IMR-90 (cell line): Measurements from ENCODE around the gene ERGIC1. TPM values are rescaled to one million over a fixed set of nuclear protein-coding genes. Genes with fewer than 3 reads are reported as not detected.

Source experiments
- ATAC-seq: fragments of 200-7000 bp; cut with Tn5 transposase; 2 replicates; pipeline ENCODE4 v1.9.1; 2020; ENCODE audit warnings: low read depth, mild to moderate bottlenecking, moderate library complexity
- BruUV-seq: library from RNA; stranded (reverse); fragments of 400-500 nt; replicated peaks from 2 replicates; lab custom pipeline; 2021; lab: Mats Ljungman, UMichigan
- CTCF ChIA-PET: fragments of 300-600 bp; formaldehyde crosslinking; extraction: SDS; loops from one replicate; lab custom pipeline; 2021; ENCODE audit warnings: antibody characterized with exemption; lab: Yijun Ruan, JAX
- POLR2A ChIA-PET: fragments of 300-600 bp; sonication (Branson Sonifier 250); formaldehyde crosslinking; loops from one replicate; lab custom pipeline; 2022; ENCODE audit warnings: antibody characterized with exemption; ENCODE audit not compliant: unreplicated experiment; lab: Charles Lee
- DNase-seq: peaks from one replicate; pipeline ENCODE4 v3.0.0; 2013
- H2AFZ ChIP-seq: replicated peaks from 2 replicates; pipeline ENCODE3; 2013; ENCODE audit warnings: low read length, mild to moderate bottlenecking; ENCODE audit not compliant: poor library complexity
- H2AK5ac ChIP-seq: 2 replicates; pipeline ENCODE4 v1.6.1; 2013; ENCODE audit warnings: low read depth, low read length, inconsistent platforms
- H2AK9ac ChIP-seq: replicated peaks from 2 replicates; pipeline ENCODE3; 2013; ENCODE audit warnings: mild to moderate bottlenecking, low read depth, low read length, moderate library complexity; ENCODE audit not compliant: poor library complexity
- H2BK120ac ChIP-seq: 2 replicates; pipeline ENCODE4 v1.6.1; 2013; ENCODE audit warnings: low read depth, low read length, inconsistent platforms
- H2BK15ac ChIP-seq: 3 replicates; pipeline ENCODE4 v1.6.1; 2013; ENCODE audit warnings: low read depth, low read length, inconsistent platforms
- H2BK20ac ChIP-seq: 2 replicates; pipeline ENCODE4 v1.6.1; 2013; ENCODE audit warnings: low read depth, mild to moderate bottlenecking, inconsistent platforms, low read length, moderate library complexity
- H2BK5ac ChIP-seq: 2 replicates; pipeline ENCODE4 v1.6.1; 2013; ENCODE audit warnings: mild to moderate bottlenecking, low read depth, low read length, inconsistent platforms; ENCODE audit not compliant: poor library complexity, severe bottlenecking
- H3K14ac ChIP-seq: replicated peaks from 2 replicates; pipeline ENCODE4 v1.6.1; 2013; ENCODE audit warnings: low read depth, low read length, inconsistent platforms
- H3K18ac ChIP-seq: 2 replicates; pipeline ENCODE4 v1.6.1; 2013; ENCODE audit warnings: low read depth, low read length, control low read depth
- H3K23ac ChIP-seq: 2 replicates; pipeline ENCODE4 v1.6.1; 2013; ENCODE audit warnings: low read depth, low read length, inconsistent platforms
- H3K27ac ChIP-seq: 2 replicates; pipeline ENCODE4 v1.5.1; 2013; ENCODE audit warnings: mild to moderate bottlenecking, control low read depth, low read length; ENCODE audit not compliant: insufficient read depth
- H3K27me3 ChIP-seq: 2 replicates; pipeline ENCODE4 v1.6.1; 2013; ENCODE audit warnings: low read length; ENCODE audit not compliant: control insufficient read depth, insufficient read depth
- H3K36me3 ChIP-seq: 2 replicates; pipeline ENCODE4 v1.6.1; 2013; ENCODE audit warnings: low read length, mixed read lengths; ENCODE audit not compliant: control insufficient read depth, insufficient read depth
- H3K4ac ChIP-seq: 2 replicates; pipeline ENCODE4 v1.6.1; 2013; ENCODE audit warnings: low read depth, low read length, inconsistent platforms
- H3K4me1 ChIP-seq: 2 replicates; pipeline ENCODE4 v1.6.1; 2013; ENCODE audit warnings: low read length, mixed read lengths; ENCODE audit not compliant: control insufficient read depth, insufficient read depth
- H3K4me2 ChIP-seq: 2 replicates; pipeline ENCODE4 v1.6.1; 2013; ENCODE audit warnings: low read depth, mild to moderate bottlenecking, control low read depth, low read length, moderate library complexity
- H3K4me3 ChIP-seq: 2 replicates; pipeline ENCODE4 v1.5.1; 2013; ENCODE audit warnings: low read depth, mild to moderate bottlenecking, control low read depth, low read length, moderate library complexity; ENCODE audit not compliant: insufficient read depth
- H3K56ac ChIP-seq: 2 replicates; pipeline ENCODE4 v1.6.1; 2013; ENCODE audit warnings: low read length, inconsistent platforms; ENCODE audit not compliant: insufficient read depth; ENCODE audit errors: extremely low read depth
- H3K79me1 ChIP-seq, 2 experiments: 2 replicates each; pipeline ENCODE4 v1.6.1; 2013; ENCODE audit warnings: low read length in 2 of 2, inconsistent platforms in 1 of 2, low read depth in 1 of 2
- H3K9ac ChIP-seq: 2 replicates; pipeline ENCODE4 v1.6.1; 2013; ENCODE audit warnings: low read depth, low read length, control low read depth
- H3K9me1 ChIP-seq: 2 replicates; pipeline ENCODE4 v1.6.1; 2013; ENCODE audit warnings: low read length, inconsistent platforms; ENCODE audit not compliant: insufficient read depth
- H3K9me3 ChIP-seq: 2 replicates; pipeline ENCODE4 v1.6.1; 2013; ENCODE audit warnings: low read length; ENCODE audit not compliant: control insufficient read depth, insufficient read depth
- H4K20me1 ChIP-seq: 2 replicates; pipeline ENCODE4 v1.6.1; 2013; ENCODE audit warnings: low read length, inconsistent platforms; ENCODE audit not compliant: insufficient read depth
- H4K5ac ChIP-seq: 2 replicates; pipeline ENCODE4 v1.6.1; 2013; ENCODE audit warnings: mild to moderate bottlenecking, low read depth, low read length, control low read depth
- H4K8ac ChIP-seq, 2 experiments: 2 replicates each; pipeline ENCODE4 v1.6.1; 2013; ENCODE audit warnings: low read depth in 2 of 2, low read length in 2 of 2, control low read depth in 1 of 2, inconsistent platforms in 1 of 2
- H4K91ac ChIP-seq: 2 replicates; pipeline ENCODE4 v1.6.1; 2013; ENCODE audit warnings: low read depth, low read length, inconsistent platforms; ENCODE audit not compliant: insufficient read depth
- CEBPB ChIP-seq: IDR thresholded peaks from 2 replicates; pipeline ENCODE4 v1.6.1; 2012; ENCODE audit warnings: low read depth, low read length, improper control_type of control experiment
- CHD1 ChIP-seq: IDR thresholded peaks from 2 replicates; pipeline ENCODE4 v1.6.1; 2012; ENCODE audit warnings: low read depth, low read length, improper control_type of control experiment
- FOS ChIP-seq: fragments of 150-350 bp; IDR thresholded peaks from 2 replicates; pipeline ENCODE4 v1.6.1; 2016; ENCODE audit warnings: low read depth, low read length
- MAFK ChIP-seq: IDR thresholded peaks from 2 replicates; pipeline ENCODE4 v1.6.1; 2012; ENCODE audit warnings: low read depth, low read length, improper control_type of control experiment
- MAZ ChIP-seq: IDR thresholded peaks from 2 replicates; pipeline ENCODE4 v1.6.1; 2012; ENCODE audit warnings: low read depth, mild to moderate bottlenecking, low read length, improper control_type of control experiment, moderate library complexity, borderline replicate concordance
- MXI1 ChIP-seq: IDR thresholded peaks from 2 replicates; pipeline ENCODE4 v1.6.1; 2012; ENCODE audit warnings: low read depth, mild to moderate bottlenecking, low read length, moderate library complexity, borderline replicate concordance
- POLR2A ChIP-seq: IDR thresholded peaks from 2 replicates; pipeline ENCODE4 v1.6.1; 2012; ENCODE audit warnings: mild to moderate bottlenecking, low read depth, low read length
- RCOR1 ChIP-seq: IDR thresholded peaks from 2 replicates; pipeline ENCODE4 v1.6.1; 2012; ENCODE audit warnings: mild to moderate bottlenecking, low read length, improper control_type of control experiment; ENCODE audit not compliant: insufficient replicate concordance
- RFX5 ChIP-seq: IDR thresholded peaks from 2 replicates; pipeline ENCODE4 v1.8.0; 2012; ENCODE audit warnings: low read depth, mild to moderate bottlenecking, low read length, moderate library complexity
- WGBS, 2 experiments: methylation state at CpG; one replicate each; pipeline versions ENCODE4 v1.1.5 to v1.1.7; 2013; ENCODE audit warnings: missing lambda C conversion rate in 2 of 2; ENCODE audit not compliant: insufficient read length in 1 of 2; ENCODE audit errors: extremely low coverage in 2 of 2; 5-methylcytosine and 5-hydroxymethylcytosine counted together
- dilution Hi-C: fragments of 300-500 bp; cut with HindIII; formaldehyde crosslinking; loops from one replicate; pipeline ENCODE4 v1.14.3; 2018; ENCODE audit warnings: low sequenced_read_pairs; ENCODE audit not compliant: unreplicated experiment
- in situ Hi-C: fragments of 300-500 bp; cut with MboI; formaldehyde crosslinking; loops from 3 replicates; pipeline ENCODE4 v1.14.3; 2019; ENCODE audit warnings: low sequenced_read_pairs, inconsistent platforms, mixed read lengths
- intact Hi-C: fragments of 100-400 bp; cut with micrococcal nuclease; formaldehyde crosslinking; loops from 2 replicates; pipeline ENCODE4 v1.10.0; 2022
- polyA plus RNA-seq, 3 experiments: library from polyadenylated mRNA; depleted of rRNA; stranded (reverse); fragments of >200 nt; gene quantifications; 2 replicates each; pipeline ENCODE4 v1.2.3, GENCODE V29; 2012; ENCODE audit warnings: low replicate concordance in 1 of 3
- total RNA-seq: library from RNA; depleted of rRNA; stranded (reverse); fragments of >200 nt; gene quantifications from 2 replicates; pipeline ENCODE4 v1.2.3, GENCODE V29; 2012
- TF ChIP-seq, protein P1 (sequence below): conservative IDR thresholded peaks from 2 replicates; pipeline ENCODE4 v1.5.1; 2012; ENCODE audit warnings: mild to moderate bottlenecking, low read depth, low read length, improper control_type of control experiment

ERGIC1 gene
- total and polyA plus RNA-seq, 2 of the 4 experiments (the other 2 are of a cell fraction): 134 to 192 TPM

DNA sequence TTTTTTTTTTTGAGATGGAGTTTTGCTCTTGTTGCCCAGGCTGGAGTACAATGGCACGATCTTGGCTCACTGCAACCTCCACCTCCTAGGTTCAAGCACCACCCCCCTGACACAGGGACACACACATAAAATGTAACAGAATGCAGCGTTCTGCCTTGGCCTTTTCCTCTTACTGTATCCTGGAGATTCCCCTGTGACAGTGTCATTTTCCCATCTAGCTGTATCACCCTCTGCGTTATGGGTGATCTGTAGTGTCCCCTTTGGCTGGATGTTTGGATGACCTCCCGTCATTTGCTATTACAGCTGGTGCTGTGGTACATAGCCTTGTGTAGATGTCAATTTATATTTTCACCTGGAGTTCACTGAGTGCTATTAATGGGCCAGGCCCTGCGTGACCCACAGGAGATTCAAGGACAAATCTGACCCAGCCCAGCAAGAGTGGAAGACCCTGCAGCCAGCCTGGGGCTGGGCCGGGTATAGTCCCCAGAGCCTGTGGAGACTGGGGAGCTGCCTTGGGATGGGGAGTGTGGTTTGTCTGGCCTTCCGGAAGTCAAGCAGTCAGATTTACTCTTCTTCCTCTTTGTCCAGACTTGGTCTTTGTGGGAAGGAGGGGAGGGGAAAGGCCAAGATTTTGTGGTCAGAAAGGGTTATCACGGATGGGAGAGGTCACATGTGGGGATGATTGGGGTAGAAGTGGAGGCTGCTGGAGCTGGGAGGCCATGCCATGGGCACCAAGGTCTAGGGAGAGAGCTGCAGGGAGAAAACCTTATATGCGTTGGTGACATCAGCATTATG lies 43.6 kb downstream of the ERGIC1 start (continued):
- no peak for TF ChIP-seq RFX5
- no peak for TF ChIP-seq FOS

DNA sequence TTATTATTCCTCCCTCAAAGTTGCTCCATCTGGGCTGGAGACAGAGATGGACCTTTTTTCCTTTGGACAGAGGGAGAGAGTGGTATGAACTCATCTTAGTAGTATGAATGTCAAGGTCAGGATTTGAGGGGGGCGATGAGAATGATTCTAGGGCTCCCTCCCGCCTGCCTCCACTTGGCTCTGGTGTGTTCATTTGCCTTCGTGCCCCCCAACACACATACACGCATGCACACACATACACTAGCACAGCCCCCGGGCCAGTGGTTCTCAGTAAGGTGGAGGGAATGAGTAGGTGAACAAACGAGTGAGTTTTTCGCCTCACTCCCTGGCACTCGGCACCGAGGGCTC lies 44.5 kb downstream of the ERGIC1 start:
- H3K9me3 ChIP-seq: peaks cover 2% of the 10 kb centered on the region; the same call in 1 of the 2 replicates
- peak overlapping the region; percentile 7; the same call in 1 of the 2 replicates for H3K23ac ChIP-seq
- no peak for ATAC-seq
- H3K27ac ChIP-seq: peak overlapping the region; percentile 65
- H4K91ac ChIP-seq: peak overlapping the region; percentile 61
- in situ Hi-C loops: no loop called here
- H2AFZ ChIP-seq: peak overlapping the region; percentile 15
- TF ChIP-seq MAFK (no peak), FOS (no peak), CHD1 (no peak), POLR2A (no peak), RCOR1 (no peak), CEBPB (no peak), MAZ (no peak), MXI1 (no peak)
- TF ChIP-seq, protein P1, sequence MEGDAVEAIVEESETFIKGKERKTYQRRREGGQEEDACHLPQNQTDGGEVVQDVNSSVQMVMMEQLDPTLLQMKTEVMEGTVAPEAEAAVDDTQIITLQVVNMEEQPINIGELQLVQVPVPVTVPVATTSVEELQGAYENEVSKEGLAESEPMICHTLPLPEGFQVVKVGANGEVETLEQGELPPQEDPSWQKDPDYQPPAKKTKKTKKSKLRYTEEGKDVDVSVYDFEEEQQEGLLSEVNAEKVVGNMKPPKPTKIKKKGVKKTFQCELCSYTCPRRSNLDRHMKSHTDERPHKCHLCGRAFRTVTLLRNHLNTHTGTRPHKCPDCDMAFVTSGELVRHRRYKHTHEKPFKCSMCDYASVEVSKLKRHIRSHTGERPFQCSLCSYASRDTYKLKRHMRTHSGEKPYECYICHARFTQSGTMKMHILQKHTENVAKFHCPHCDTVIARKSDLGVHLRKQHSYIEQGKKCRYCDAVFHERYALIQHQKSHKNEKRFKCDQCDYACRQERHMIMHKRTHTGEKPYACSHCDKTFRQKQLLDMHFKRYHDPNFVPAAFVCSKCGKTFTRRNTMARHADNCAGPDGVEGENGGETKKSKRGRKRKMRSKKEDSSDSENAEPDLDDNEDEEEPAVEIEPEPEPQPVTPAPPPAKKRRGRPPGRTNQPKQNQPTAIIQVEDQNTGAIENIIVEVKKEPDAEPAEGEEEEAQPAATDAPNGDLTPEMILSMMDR: no peak
- intact Hi-C loops: no loop called here
- H3K9ac ChIP-seq: no peak overlapping the region
- peaks cover 42% of the 10 kb centered on the region for H3K9me1 ChIP-seq
- no peak overlapping the region for H3K4me3 ChIP-seq
- H3K4ac ChIP-seq: peak overlapping the region; percentile 90
- no TSS peak for BruUV-seq
- peak overlapping the region; percentile 72 for H2BK5ac ChIP-seq
- H2AK5ac ChIP-seq: peak overlapping the region; percentile 92
- ChIA-PET POLR2A (no interaction called here), CTCF (no interaction called here)
- peak overlapping the region; percentile 76 to 94 for H4K8ac ChIP-seq
- H4K20me1 ChIP-seq: no peaks in the 10 kb centered on the region
- H3K14ac ChIP-seq: peak overlapping the region; percentile 91; the same call in 1 of the 2 replicates
- 90% methylated on average over 2 of the region's 9 CpGs; no CpG with 5 or more reads in 1 of the 2 experiments for WGBS, 2 experiments
- H3K18ac ChIP-seq: 0 out of 2 replicates have a peak overlapping the region, but pooled peaks have one; percentile 6
- no peak for DNase-seq
- H3K4me1 ChIP-seq: peaks cover 30% of the 10 kb centered on the region
- H4K5ac ChIP-seq: peak overlapping the region; percentile 73; the same call in 1 of the 2 replicates
- H3K27me3 ChIP-seq: no peaks in the 10 kb centered on the region
- peak overlapping the region; percentile 40 for H2BK20ac ChIP-seq
- dilution Hi-C loops: no loop called here
- peak overlapping the region; percentile 87; the same call in 1 of the 2 replicates for H2BK120ac ChIP-seq
- peaks cover 45 to 90% of the 10 kb centered on the region in 2 experiments for H3K79me1 ChIP-seq
- peak overlapping the region; percentile 38 for H2AK9ac ChIP-seq
- H3K36me3 ChIP-seq: peaks cover 8% of the 10 kb centered on the region
- peak overlapping the region; percentile 99; the same call in 2 of the 3 replicates for H2BK15ac ChIP-seq
- no peak overlapping the region for H3K56ac ChIP-seq
- peak overlapping the region; percentile 41; the same call in 1 of the 2 replicates for H3K4me2 ChIP-seq
